ENCODE measurements around the gene G6PC2. TPM values are rescaled to one million over a fixed set of nuclear protein-coding genes. Genes with fewer than 3 reads are reported as not detected.

The G6PC2 gene
- total RNA-seq, 1 experiment from 2014 or later, result not detected

GRCh38 chr2:168951871-168952270 lies 50.8 kb downstream of the G6PC2 start:
- intact Hi-C loops (cut with micrococcal nuclease; ENCODE audit: unreplicated experiment), result no loop called here
- Mint-ChIP-seq H3K27me3 (ENCODE audit: insufficient read depth, unreplicated experiment) (peaks cover 11% of the 10 kb centered on the region), H3K9me3 (ENCODE audit: unreplicated experiment) (peaks cover 19% of the 10 kb centered on the region), H3K27ac (ENCODE audit: unreplicated experiment) (no peak overlapping the region), H3K4me1 (ENCODE audit: low read depth, unreplicated experiment) (no peaks in the 10 kb centered on the region), H3K4me3 (ENCODE audit: unreplicated experiment) (no peak overlapping the region), H3K36me3 (ENCODE audit: insufficient read depth, unreplicated experiment) (no peaks in the 10 kb centered on the region)
- no peaks in the 10 kb centered on the region for H3K4me1 ChIP-seq
- no peak overlapping the region for H3K4me3 ChIP-seq (ENCODE audit: low read depth, low read length)
- POLR2A ChIA-PET, result no interaction called here
- TF ChIP-seq, protein P1, sequence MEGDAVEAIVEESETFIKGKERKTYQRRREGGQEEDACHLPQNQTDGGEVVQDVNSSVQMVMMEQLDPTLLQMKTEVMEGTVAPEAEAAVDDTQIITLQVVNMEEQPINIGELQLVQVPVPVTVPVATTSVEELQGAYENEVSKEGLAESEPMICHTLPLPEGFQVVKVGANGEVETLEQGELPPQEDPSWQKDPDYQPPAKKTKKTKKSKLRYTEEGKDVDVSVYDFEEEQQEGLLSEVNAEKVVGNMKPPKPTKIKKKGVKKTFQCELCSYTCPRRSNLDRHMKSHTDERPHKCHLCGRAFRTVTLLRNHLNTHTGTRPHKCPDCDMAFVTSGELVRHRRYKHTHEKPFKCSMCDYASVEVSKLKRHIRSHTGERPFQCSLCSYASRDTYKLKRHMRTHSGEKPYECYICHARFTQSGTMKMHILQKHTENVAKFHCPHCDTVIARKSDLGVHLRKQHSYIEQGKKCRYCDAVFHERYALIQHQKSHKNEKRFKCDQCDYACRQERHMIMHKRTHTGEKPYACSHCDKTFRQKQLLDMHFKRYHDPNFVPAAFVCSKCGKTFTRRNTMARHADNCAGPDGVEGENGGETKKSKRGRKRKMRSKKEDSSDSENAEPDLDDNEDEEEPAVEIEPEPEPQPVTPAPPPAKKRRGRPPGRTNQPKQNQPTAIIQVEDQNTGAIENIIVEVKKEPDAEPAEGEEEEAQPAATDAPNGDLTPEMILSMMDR (IDR thresholded peaks at IDR 0.05; ENCODE audit: insufficient read depth in 1 of 2, low read depth in 1 of 2, low read length in 1 of 2, severe bottlenecking in 1 of 2, unreplicated experiment in 1 of 2), result no peak
- BruUV-seq (replicated peaks), result no TSS peak
- CTCF ChIA-PET, result no interaction called here
- no peak for DNase-seq
- no peaks in the 10 kb centered on the region for H3K9me3 ChIP-seq
- no peaks in the 10 kb centered on the region for H3K36me3 ChIP-seq (ENCODE audit: control insufficient read depth, insufficient read depth, low read length)
- no peaks in the 10 kb centered on the region; the same call in 1 of the 2 replicates for H3K27me3 ChIP-seq (replicated peaks; ENCODE audit: control insufficient read depth, insufficient read depth, low read length)

GRCh38 chr2:168952424-168952823 lies 51.3 kb downstream of the G6PC2 start:
- no TSS peak for BruUV-seq (replicated peaks)
- intact Hi-C loops (cut with micrococcal nuclease; ENCODE audit: unreplicated experiment), result no loop called here

DNA sequence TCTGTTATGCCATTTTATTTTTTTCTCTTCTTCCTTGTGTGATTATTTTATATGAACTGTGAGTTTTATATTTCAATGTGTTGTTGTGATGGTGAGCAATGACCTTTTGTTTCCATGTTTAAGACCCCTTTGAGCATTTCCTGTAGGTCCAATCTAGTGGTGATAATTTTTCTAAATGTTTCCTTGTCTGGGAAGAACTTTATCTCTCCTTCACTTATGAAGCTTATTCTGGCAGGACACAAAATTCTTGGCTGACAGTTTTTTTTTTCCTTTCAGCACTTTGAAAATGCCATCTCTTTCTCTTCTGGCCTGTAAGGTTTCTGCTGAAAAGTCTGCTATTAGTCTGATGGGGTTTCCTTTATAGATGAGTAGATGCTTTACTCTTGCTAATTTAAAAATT lies 53.2 kb downstream of the G6PC2 start:
- H3K4me3 ChIP-seq (ENCODE audit: low read depth, low read length), result no peak overlapping the region
- H3K36me3 ChIP-seq (ENCODE audit: control insufficient read depth, insufficient read depth, low read length), result no peaks in the 10 kb centered on the region
- no peaks in the 10 kb centered on the region; the same call in 1 of the 2 replicates for H3K27me3 ChIP-seq (replicated peaks; ENCODE audit: control insufficient read depth, insufficient read depth, low read length)
- TF ChIP-seq, protein P1 (IDR thresholded peaks at IDR 0.05; ENCODE audit: insufficient read depth in 1 of 2, low read depth in 1 of 2, low read length in 1 of 2, severe bottlenecking in 1 of 2, unreplicated experiment in 1 of 2), result no peak
- H3K9me3 Mint-ChIP-seq (ENCODE audit: unreplicated experiment), result peaks cover 19% of the 10 kb centered on the region
- H3K4me1 Mint-ChIP-seq (ENCODE audit: low read depth, unreplicated experiment), result no peaks in the 10 kb centered on the region
- H3K4me1 ChIP-seq, result no peaks in the 10 kb centered on the region
- no peak overlapping the region for H3K4me3 Mint-ChIP-seq (ENCODE audit: unreplicated experiment)
- ChIA-PET CTCF (no interaction called here), POLR2A (no interaction called here)
- H3K36me3 Mint-ChIP-seq (ENCODE audit: insufficient read depth, unreplicated experiment), result no peaks in the 10 kb centered on the region
- no peak overlapping the region for H3K27ac Mint-ChIP-seq (ENCODE audit: unreplicated experiment)
- peaks cover 11% of the 10 kb centered on the region for H3K27me3 Mint-ChIP-seq (ENCODE audit: insufficient read depth, unreplicated experiment)
- H3K9me3 ChIP-seq, result no peaks in the 10 kb centered on the region
- intact Hi-C loops (cut with micrococcal nuclease; ENCODE audit: unreplicated experiment), result no loop called here
- no TSS peak for BruUV-seq (replicated peaks)
- no peak for DNase-seq

More at GRCh38 chr2:168952424-168952823, 51.3 kb downstream of the G6PC2 start:
- Mint-ChIP-seq H3K36me3 (ENCODE audit: insufficient read depth, unreplicated experiment) (no peaks in the 10 kb centered on the region), H3K27ac (ENCODE audit: unreplicated experiment) (no peak overlapping the region), H3K27me3 (ENCODE audit: insufficient read depth, unreplicated experiment) (peaks cover 11% of the 10 kb centered on the region), H3K4me3 (ENCODE audit: unreplicated experiment) (no peak overlapping the region), H3K9me3 (ENCODE audit: unreplicated experiment) (peaks cover 19% of the 10 kb centered on the region), H3K4me1 (ENCODE audit: low read depth, unreplicated experiment) (no peaks in the 10 kb centered on the region)
- ChIA-PET CTCF (no interaction called here), POLR2A (no interaction called here)
- DNase-seq, result no peak
- TF ChIP-seq, protein P1 (IDR thresholded peaks at IDR 0.05; ENCODE audit: insufficient read depth in 1 of 2, low read depth in 1 of 2, low read length in 1 of 2, severe bottlenecking in 1 of 2, unreplicated experiment in 1 of 2), result no peak
- no peaks in the 10 kb centered on the region for H3K36me3 ChIP-seq (ENCODE audit: control insufficient read depth, insufficient read depth, low read length)
- no peaks in the 10 kb centered on the region for H3K4me1 ChIP-seq
- H3K4me3 ChIP-seq (ENCODE audit: low read depth, low read length), result no peak overlapping the region
- H3K27me3 ChIP-seq (replicated peaks; ENCODE audit: control insufficient read depth, insufficient read depth, low read length), result no peaks in the 10 kb centered on the region; the same call in 1 of the 2 replicates
- no peaks in the 10 kb centered on the region for H3K9me3 ChIP-seq
